SK-N-SH (cell line): Measurements from ENCODE around the gene RTCA. TPM values are rescaled to one million over a fixed set of nuclear protein-coding genes. Genes with fewer than 3 reads are reported as not detected.

ENCODE experiments used
- CTCF ChIA-PET: fragments of 300-600, 350-600 bp; formaldehyde crosslinking; extraction: SDS; loops from one replicate; lab custom pipeline; 2021; lab: Yijun Ruan, JAX
- POLR2A ChIA-PET: fragments of 350-600 bp; sonication (Branson Sonifier 250); formaldehyde crosslinking; extraction: SDS; loops from one replicate; lab custom pipeline; 2020; ENCODE audit warnings: antibody characterized with exemption, inconsistent platforms; lab: Yijun Ruan, JAX
- DNase-seq: peaks from one replicate; pipeline ENCODE4 v3.0.0; 2012
- H2AFZ ChIP-seq: fragments of 200-600 bp; sonication (generic); 2 replicates; pipeline ENCODE4 v1.8.1; 2016; ENCODE audit warnings: antibody characterized with exemption, mild to moderate bottlenecking, low read depth
- H3F3A ChIP-seq: fragments of 200-600 bp; sonication (generic); replicated peaks from 2 replicates; pipeline ENCODE3; 2016; ENCODE audit warnings: antibody characterized with exemption, mild to moderate bottlenecking; ENCODE audit not compliant: insufficient read depth
- H3K27ac ChIP-seq, 2 experiments: fragments of 200-500 bp in 1 of 2; fragments of 200-600 bp in 1 of 2; sonication (Bioruptor generic) in 1 of 2; sonication (generic), shearing (Covaris generic) in 1 of 2; 2 replicates each; pipeline versions ENCODE4 v1.5.1 to v1.6.1; 2014 to 2016; ENCODE audit warnings: low read depth in 2 of 2, inconsistent platforms in 1 of 2, low read length in 1 of 2, mild to moderate bottlenecking in 1 of 2, mixed read lengths in 1 of 2
- H3K27me3 ChIP-seq: fragments of 200-600 bp; sonication (generic), shearing (Covaris generic); 2 replicates; pipeline ENCODE4 v1.6.1; 2016; ENCODE audit warnings: mixed run types; ENCODE audit not compliant: insufficient read depth
- H3K36me3 ChIP-seq, 2 experiments: fragments of 200-500 bp in 1 of 2; fragments of 200-600 bp in 1 of 2; sonication (Bioruptor generic) in 1 of 2; sonication (generic) in 1 of 2; replicated peaks in 1 of 2; 2 replicates each; pipeline versions ENCODE3 to v1.5.1; 2014 to 2016; ENCODE audit warnings: low read length in 1 of 2, mild to moderate bottlenecking in 1 of 2; ENCODE audit not compliant: insufficient read depth in 2 of 2, control insufficient read depth in 1 of 2
- H3K4me1 ChIP-seq, 2 experiments: fragments of 200-500 bp in 1 of 2; fragments of 200-600 bp in 1 of 2; sonication (Bioruptor generic) in 1 of 2; sonication (generic), shearing (Covaris generic) in 1 of 2; 2 replicates each; pipeline versions ENCODE4 v1.5.1 to v1.6.1; 2014 to 2016; ENCODE audit warnings: low read depth in 1 of 2, low read length in 1 of 2, mixed run types in 1 of 2; ENCODE audit not compliant: insufficient read depth in 2 of 2, control insufficient read depth in 1 of 2
- H3K4me2 ChIP-seq: fragments of 200-600 bp; sonication (generic), shearing (Covaris generic); 2 replicates; pipeline ENCODE4 v1.6.1; 2017; ENCODE audit warnings: mixed run types
- H3K4me3 ChIP-seq, 2 experiments: fragments of 200-500 bp in 1 of 2; fragments of 200-600 bp in 1 of 2; sonication (Bioruptor generic) in 1 of 2; sonication (generic), shearing (Covaris generic) in 1 of 2; 2 replicates each; pipeline versions ENCODE4 v1.5.1 to v1.8.1; 2014 to 2016; ENCODE audit warnings: low read depth in 2 of 2, inconsistent platforms in 1 of 2, low read length in 1 of 2, mild to moderate bottlenecking in 1 of 2, mixed read lengths in 1 of 2, moderate library complexity in 1 of 2
- H3K79me2 ChIP-seq: fragments of 200-600 bp; sonication (generic); 2 replicates; pipeline ENCODE4 v1.8.1; 2017; ENCODE audit warnings: mild to moderate bottlenecking; ENCODE audit not compliant: insufficient read depth
- H3K9ac ChIP-seq: fragments of 200-600 bp; sonication (generic); 2 replicates; pipeline ENCODE4 v1.6.1; 2017; ENCODE audit warnings: mixed run types
- H3K9me2 ChIP-seq: fragments of 200-600 bp; sonication (generic); 2 replicates; pipeline ENCODE4 v1.6.1; 2017; ENCODE audit warnings: mixed run types
- H3K9me3 ChIP-seq: fragments of 200-600 bp; sonication (generic); 2 replicates; pipeline ENCODE4 v1.6.1; 2017; ENCODE audit warnings: mixed run types, mild to moderate bottlenecking, moderate library complexity
- H4K20me1 ChIP-seq: fragments of 200-600 bp; sonication (generic); 2 replicates; pipeline ENCODE4 v1.6.1; 2017; ENCODE audit warnings: mild to moderate bottlenecking, mixed run types; ENCODE audit not compliant: insufficient read depth
- EP300 ChIP-seq, 2 experiments: IDR thresholded peaks; 2 replicates each; pipeline versions ENCODE4 v1.4.0 to v1.6.1; 2012; ENCODE audit warnings: borderline replicate concordance in 1 of 2, low read depth in 1 of 2, low read length in 1 of 2
- EZH2phosphoT487 ChIP-seq: fragments of 200-600 bp; sonication (generic); IDR thresholded peaks from 2 replicates; pipeline ENCODE4 v1.6.1; 2017; ENCODE audit warnings: low read depth, mixed run types, mild to moderate bottlenecking, antibody characterized with exemption, moderate library complexity, borderline replicate concordance
- FOXJ3 ChIP-seq: sonication (generic); formaldehyde crosslinking; IDR thresholded peaks from 2 replicates; pipeline ENCODE4 v1.5.1; 2020; ENCODE audit warnings: mild to moderate bottlenecking, missing genetic modification reagents
- FOXM1 ChIP-seq: IDR thresholded peaks from 2 replicates; pipeline ENCODE4 v1.4.0; 2012; ENCODE audit warnings: low read depth, mild to moderate bottlenecking
- MAX ChIP-seq: IDR thresholded peaks from 2 replicates; pipeline ENCODE4 v1.4.0; 2012; ENCODE audit warnings: low read depth
- NFIC ChIP-seq: IDR thresholded peaks from 2 replicates; pipeline ENCODE4 v1.4.0; 2012; ENCODE audit warnings: borderline replicate concordance
- RFX5 ChIP-seq: IDR thresholded peaks from 2 replicates; pipeline ENCODE4 v1.6.1; 2012; ENCODE audit warnings: mild to moderate bottlenecking, improper control_type of control experiment, low read length
- RXRA ChIP-seq: IDR thresholded peaks from 2 replicates; pipeline ENCODE4 v1.4.0; 2012; ENCODE audit warnings: low read depth, mild to moderate bottlenecking, borderline replicate concordance
- SIN3A ChIP-seq: IDR thresholded peaks from 2 replicates; pipeline ENCODE4 v1.6.1; 2012; ENCODE audit warnings: low read depth, mild to moderate bottlenecking, low read length, moderate library complexity, borderline replicate concordance
- TAF1 ChIP-seq: IDR thresholded peaks from 2 replicates; pipeline ENCODE4 v1.6.1; 2012; ENCODE audit warnings: low read depth, mild to moderate bottlenecking, low read length, moderate library complexity, borderline replicate concordance
- TCF12 ChIP-seq: IDR thresholded peaks from 2 replicates; pipeline ENCODE4 v1.4.0; 2012
- TEAD4 ChIP-seq: IDR thresholded peaks from 2 replicates; pipeline ENCODE4 v1.4.0; 2012; ENCODE audit warnings: mild to moderate bottlenecking, borderline replicate concordance; ENCODE audit not compliant: insufficient read depth
- WGBS: methylation state at CpG from one replicate; pipeline ENCODE4 v1.1.6; 2017; ENCODE audit warnings: low lambda C conversion rate; 5-methylcytosine and 5-hydroxymethylcytosine counted together
- polyA plus RNA-seq, 3 experiments: library from polyadenylated mRNA; depleted of rRNA; stranded (reverse); fragments of >200 nt; gene quantifications; 2 replicates each; pipeline ENCODE4 v1.2.3, GENCODE V29; 2012
- TF ChIP-seq, protein P1 (sequence below): fragments of 200-600 bp; sonication (generic); IDR thresholded peaks from 2 replicates; pipeline ENCODE4 v1.6.1; 2017; ENCODE audit warnings: antibody characterized with exemption, mild to moderate bottlenecking, moderate library complexity
- TF ChIP-seq, protein P2 (sequence below): fragments of 150-350 bp; IDR thresholded peaks from 2 replicates; pipeline ENCODE4 v1.6.1; 2016; ENCODE audit warnings: mild to moderate bottlenecking, low read depth, low read length

The RTCA gene
- polyA plus RNA-seq, 1 of the 3 experiments (the other 2 are of a cell fraction), result 17.3 TPM

GRCh38 chr1:100229681-100230443, 36.2 kb upstream of the RTCA start (continued):
- TF ChIP-seq, protein P1, sequence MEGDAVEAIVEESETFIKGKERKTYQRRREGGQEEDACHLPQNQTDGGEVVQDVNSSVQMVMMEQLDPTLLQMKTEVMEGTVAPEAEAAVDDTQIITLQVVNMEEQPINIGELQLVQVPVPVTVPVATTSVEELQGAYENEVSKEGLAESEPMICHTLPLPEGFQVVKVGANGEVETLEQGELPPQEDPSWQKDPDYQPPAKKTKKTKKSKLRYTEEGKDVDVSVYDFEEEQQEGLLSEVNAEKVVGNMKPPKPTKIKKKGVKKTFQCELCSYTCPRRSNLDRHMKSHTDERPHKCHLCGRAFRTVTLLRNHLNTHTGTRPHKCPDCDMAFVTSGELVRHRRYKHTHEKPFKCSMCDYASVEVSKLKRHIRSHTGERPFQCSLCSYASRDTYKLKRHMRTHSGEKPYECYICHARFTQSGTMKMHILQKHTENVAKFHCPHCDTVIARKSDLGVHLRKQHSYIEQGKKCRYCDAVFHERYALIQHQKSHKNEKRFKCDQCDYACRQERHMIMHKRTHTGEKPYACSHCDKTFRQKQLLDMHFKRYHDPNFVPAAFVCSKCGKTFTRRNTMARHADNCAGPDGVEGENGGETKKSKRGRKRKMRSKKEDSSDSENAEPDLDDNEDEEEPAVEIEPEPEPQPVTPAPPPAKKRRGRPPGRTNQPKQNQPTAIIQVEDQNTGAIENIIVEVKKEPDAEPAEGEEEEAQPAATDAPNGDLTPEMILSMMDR, result no peak
- TF ChIP-seq, protein P2, sequence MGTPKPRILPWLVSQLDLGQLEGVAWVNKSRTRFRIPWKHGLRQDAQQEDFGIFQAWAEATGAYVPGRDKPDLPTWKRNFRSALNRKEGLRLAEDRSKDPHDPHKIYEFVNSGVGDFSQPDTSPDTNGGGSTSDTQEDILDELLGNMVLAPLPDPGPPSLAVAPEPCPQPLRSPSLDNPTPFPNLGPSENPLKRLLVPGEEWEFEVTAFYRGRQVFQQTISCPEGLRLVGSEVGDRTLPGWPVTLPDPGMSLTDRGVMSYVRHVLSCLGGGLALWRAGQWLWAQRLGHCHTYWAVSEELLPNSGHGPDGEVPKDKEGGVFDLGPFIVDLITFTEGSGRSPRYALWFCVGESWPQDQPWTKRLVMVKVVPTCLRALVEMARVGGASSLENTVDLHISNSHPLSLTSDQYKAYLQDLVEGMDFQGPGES, result no peak

GRCh38 chr1:100230765-100231164, 35.3 kb upstream of the RTCA start:
- no peaks in the 10 kb centered on the region for H4K20me1 ChIP-seq
- no peak overlapping the region for H3K4me2 ChIP-seq
- H3K79me2 ChIP-seq, result no peaks in the 10 kb centered on the region; the same call in 1 of the 2 replicates
- no peak overlapping the region for H3K27ac ChIP-seq
- H3K9ac ChIP-seq, result no peak overlapping the region
- no peak overlapping the region for H2AFZ ChIP-seq
- DNase-seq, result no peak
- no peaks in the 10 kb centered on the region for H3K27me3 ChIP-seq
- peaks cover 4% of the 10 kb centered on the region for H3F3A ChIP-seq
- H3K4me3 ChIP-seq, result no peak overlapping the region
- WGBS, result 78% methylated on average over 2 of the region's 2 CpGs
- no peaks in the 10 kb centered on the region for H3K4me1 ChIP-seq
- no peaks in the 10 kb centered on the region for H3K9me3 ChIP-seq
- POLR2A ChIA-PET, result no interaction called here
- no peaks in the 10 kb centered on the region for H3K9me2 ChIP-seq
- peaks cover 47 to 54% of the 10 kb centered on the region in 2 experiments for H3K36me3 ChIP-seq
- no peak for TF ChIP-seq TAF1
- TF ChIP-seq NFIC, result no peak
- TF ChIP-seq TEAD4, result no peak
- TF ChIP-seq TCF12, result no peak
- TF ChIP-seq MAX, result no peak
- TF ChIP-seq, protein P1, result no peak
- TF ChIP-seq, protein P2, result no peak
- TF ChIP-seq FOXJ3 (CRISPR knock-in tag), result no peak
- TF ChIP-seq RXRA, result no peak
- no peak for TF ChIP-seq EP300 (IDR thresholded peaks at IDR 0.05; ENCODE audit: borderline replicate concordance in 1 of 2, low read depth in 1 of 2, low read length in 1 of 2)
- no peak for TF ChIP-seq EZH2phosphoT487
- no peak for TF ChIP-seq FOXM1
- no peak for TF ChIP-seq RFX5
- no peak for TF ChIP-seq SIN3A
- CTCF ChIA-PET, result interaction anchor here (0.6 to 1.2 kb wide), 3 partner anchors 15 to 127 kb away, joined by 3 read pairs; no protein-coding TSS in a partner anchor
